ENCODE results near the gene SPEG. TPM values are rescaled to one million over a fixed set of nuclear protein-coding genes. Genes with fewer than 3 reads are reported as not detected.

The SPEG gene
- total and polyA plus RNA-seq, 2 donors (not counting 3 experiments of a cell fraction or from before 2014, with no cell fraction given) = 0.84 to 3.5 TPM

GRCh38 chr2:219500135-219500534 lies 65.5 kb downstream of the SPEG start:
- no peak overlapping the region for H3K4me3 ChIP-seq (replicated peaks in 1 of 3; ENCODE audit: insufficient read depth in 1 of 3, low read depth in 1 of 3, low read length in 3 of 3)
- no peaks in the 10 kb centered on the region for H3K79me2 ChIP-seq (ENCODE audit: control insufficient read depth, insufficient read depth, low read length)
- no TSS peak for BruUV-seq (replicated peaks)
- peaks cover 19 to 25% of the 10 kb centered on the region in 2 experiments for H3K27me3 ChIP-seq (ENCODE audit: control insufficient read depth in 2 of 2, insufficient read depth in 2 of 2, low read length in 2 of 2)
- H3K9me3 ChIP-seq (replicated peaks; ENCODE audit: control insufficient read depth, insufficient read depth, low read length) = no peaks in the 10 kb centered on the region
- intact Hi-C loops (cut with micrococcal nuclease) (no loop called here), dilution Hi-C loops (cut with MboI; ENCODE audit: extremely low pct_ligation_motif_present, low sequenced_read_pairs) (no loop called here)
- no peaks in the 10 kb centered on the region for H4K20me1 ChIP-seq (replicated peaks; ENCODE audit: control insufficient read depth, extremely low read depth, insufficient read depth, low read length)
- no peak for FAIRE-seq
- TF ChIP-seq CTCF (IDR thresholded peaks at IDR 0.05; ENCODE audit: extremely low read depth in 1 of 2, insufficient read depth in 1 of 2, low read depth in 1 of 2, low read length in 2 of 2) (peak; percentile 12 to 17), JUN (IDR thresholded peaks at IDR 0.05; ENCODE audit: borderline replicate concordance, insufficient read depth, insufficient read length, low read depth) (no peak)
- no peak overlapping the region for H2AFZ ChIP-seq (ENCODE audit: low read depth, low read length)
- H3K27ac ChIP-seq (ENCODE audit: insufficient read depth, low read depth, low read length) = no peak overlapping the region
- no peaks in the 10 kb centered on the region for H3K9me1 ChIP-seq (replicated peaks; ENCODE audit: control insufficient read depth, extremely low read depth, insufficient read depth, low read length)
- DNase-seq (ENCODE audit: low read depth, low spot score) = no peak
- CTCF ChIA-PET = interaction anchor here (1.0 to 19.9 kb wide), 3 partner anchors 8 to 29 kb away, joined by 4 to 731 read pairs (median 151); no protein-coding TSS in a partner anchor
- no peak overlapping the region for H3K9ac ChIP-seq (replicated peaks; ENCODE audit: extremely low read depth, insufficient read depth, low read length)
- peaks cover 0 to 16% of the 10 kb centered on the region in 2 experiments for H3K36me3 ChIP-seq (ENCODE audit: control insufficient read depth in 2 of 2, extremely low read depth in 1 of 2, insufficient read depth in 2 of 2, low read length in 2 of 2)
- peaks cover 12% of the 10 kb centered on the region for H3K4me1 ChIP-seq (ENCODE audit: control insufficient read depth, extremely low read depth, insufficient read depth, low read length)
- no peak overlapping the region for H3K4me2 ChIP-seq (ENCODE audit: insufficient read depth, low read length)
- POLR2A ChIA-PET = interaction anchor here (2.6 kb wide), 1 partner anchor 10 kb away, joined by 20 read pairs; no protein-coding TSS in a partner anchor

DNA sequence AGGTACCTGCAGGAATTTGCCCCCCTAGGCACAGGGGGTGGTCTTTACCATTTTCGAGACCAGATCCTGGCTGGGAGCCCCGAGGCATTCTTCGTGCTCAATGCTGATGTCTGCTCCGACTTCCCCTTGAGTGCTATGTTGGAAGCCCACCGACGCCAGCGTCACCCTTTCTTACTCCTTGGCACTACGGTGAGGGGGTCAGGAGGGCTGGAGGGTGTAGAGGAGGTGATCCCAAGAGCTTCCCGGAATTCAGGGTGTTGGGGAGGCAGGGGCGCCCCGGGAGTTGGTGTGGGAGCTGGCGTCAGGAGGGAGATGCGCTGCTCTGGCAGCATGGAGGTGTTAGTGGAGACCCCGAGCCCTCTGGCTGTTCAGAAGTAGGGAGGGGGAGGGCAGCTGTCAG lies 67.2 kb downstream of the SPEG start:
- Histone ChIP-seq H3K9me3 (replicated peaks; ENCODE audit: control insufficient read depth, insufficient read depth, low read length) (no peaks in the 10 kb centered on the region), H3K27me3 (ENCODE audit: control insufficient read depth in 2 of 2, insufficient read depth in 2 of 2, low read length in 2 of 2) (peaks cover 7 to 9% of the 10 kb centered on the region in 2 experiments), H3K9me1 (replicated peaks; ENCODE audit: control insufficient read depth, extremely low read depth, insufficient read depth, low read length) (no peaks in the 10 kb centered on the region), H2AFZ (ENCODE audit: low read depth, low read length) (no peak overlapping the region), H3K36me3 (ENCODE audit: control insufficient read depth in 2 of 2, extremely low read depth in 1 of 2, insufficient read depth in 2 of 2, low read length in 2 of 2) (peaks cover 0 to 28% of the 10 kb centered on the region in 2 experiments), H3K4me3 (replicated peaks in 1 of 3; ENCODE audit: insufficient read depth in 1 of 3, low read depth in 1 of 3, low read length in 3 of 3) (no peak overlapping the region), H3K4me2 (ENCODE audit: insufficient read depth, low read length) (no peak overlapping the region), H3K9ac (replicated peaks; ENCODE audit: extremely low read depth, insufficient read depth, low read length) (no peak overlapping the region), H3K79me2 (ENCODE audit: control insufficient read depth, insufficient read depth, low read length) (no peaks in the 10 kb centered on the region), H4K20me1 (replicated peaks; ENCODE audit: control insufficient read depth, extremely low read depth, insufficient read depth, low read length) (no peaks in the 10 kb centered on the region), H3K4me1 (ENCODE audit: control insufficient read depth, extremely low read depth, insufficient read depth, low read length) (peaks cover 12% of the 10 kb centered on the region), H3K27ac (ENCODE audit: insufficient read depth, low read depth, low read length) (no peak overlapping the region)
- CTCF ChIA-PET = no interaction called here
- dilution Hi-C loops (cut with MboI; ENCODE audit: extremely low pct_ligation_motif_present, low sequenced_read_pairs) = no loop called here
- TF ChIP-seq FOS (IDR thresholded peaks at IDR 0.05; ENCODE audit: borderline replicate concordance, insufficient read depth, low read length) (no peak), EZH2 (IDR thresholded peaks at IDR 0.05; ENCODE audit: borderline replicate concordance, low read depth, low read length, severe bottlenecking) (no peak), JUN (IDR thresholded peaks at IDR 0.05; ENCODE audit: borderline replicate concordance, insufficient read depth, insufficient read length, low read depth) (no peak), POLR2AphosphoS5 (IDR thresholded peaks at IDR 0.05; ENCODE audit: insufficient read depth, low read depth, low read length) (no peak), CTCF (IDR thresholded peaks at IDR 0.05; ENCODE audit: extremely low read depth in 1 of 2, insufficient read depth in 1 of 2, low read depth in 1 of 2, low read length in 2 of 2) (no peak), POLR2A (IDR thresholded peaks at IDR 0.05; ENCODE audit: low read depth, low read length) (no peak), MAX (IDR thresholded peaks at IDR 0.05; ENCODE audit: insufficient read depth, insufficient read length) (no peak), GATA2 (IDR thresholded peaks at IDR 0.05; ENCODE audit: insufficient read depth, insufficient read length, low read depth, low read length) (no peak), MYC (IDR thresholded peaks at IDR 0.05; ENCODE audit: low read depth, low read length) (no peak)
- no peak for DNase-seq (ENCODE audit: low read depth, low spot score)
- no TSS peak for BruUV-seq (replicated peaks)
- no peak for FAIRE-seq
- POLR2A ChIA-PET = no interaction called here
- intact Hi-C loops (cut with micrococcal nuclease) = no loop called here
